CD14-positive monocyte (primary cell): ENCODE data around the gene RABEP2. TPM values are rescaled to one million over a fixed set of nuclear protein-coding genes. Genes with fewer than 3 reads are reported as not detected.

Source experiments
- DNase-seq, 3 donors: peaks; one replicate each; pipeline ENCODE4 v3.0.0-alpha.2; 2011 to 2022
- H2AFZ ChIP-seq: 2 replicates; pipeline ENCODE4 v1.6.0; 2012; ENCODE audit warnings: mild to moderate bottlenecking, low read depth, low read length, inconsistent platforms; ENCODE audit not compliant: insufficient read depth, poor library complexity, severe bottlenecking
- H3K27ac ChIP-seq, 2 donors: 1 replicate in 1 of 2; 2 replicates in 1 of 2; pipeline ENCODE4 v1.5.1; 2012 to 2013; ENCODE audit warnings: low read length in 2 of 2, control low read depth in 1 of 2, inconsistent platforms in 1 of 2, low read depth in 1 of 2, mild to moderate bottlenecking in 1 of 2
- H3K27me3 ChIP-seq, 2 donors: one replicate each; pipeline versions ENCODE4 v1.6.0 to v1.6.1; 2011 to 2013; ENCODE audit warnings: low read length in 2 of 2; ENCODE audit not compliant: control insufficient read depth in 2 of 2, insufficient read depth in 2 of 2
- H3K36me3 ChIP-seq, 2 donors: replicated peaks in 1 of 2; 1 replicate in 1 of 2; 2 replicates in 1 of 2; pipeline versions ENCODE4 v1.5.1 to v1.6.1; 2012 to 2013; ENCODE audit warnings: low read length in 2 of 2, control low read depth in 1 of 2, inconsistent platforms in 1 of 2, mild to moderate bottlenecking in 1 of 2; ENCODE audit not compliant: insufficient read depth in 2 of 2, control insufficient read depth in 1 of 2
- H3K4me1 ChIP-seq, 2 donors: 1 replicate in 1 of 2; 2 replicates in 1 of 2; pipeline versions ENCODE4 v1.5.1 to v1.6.1; 2012 to 2013; ENCODE audit warnings: low read length in 2 of 2, control low read depth in 1 of 2, inconsistent platforms in 1 of 2, mild to moderate bottlenecking in 1 of 2, moderate library complexity in 1 of 2; ENCODE audit not compliant: insufficient read depth in 2 of 2, control insufficient read depth in 1 of 2
- H3K4me2 ChIP-seq: replicated peaks from 2 replicates; pipeline ENCODE3; 2012; ENCODE audit warnings: low read length, moderate library complexity, mild to moderate bottlenecking; ENCODE audit not compliant: poor library complexity, severe bottlenecking; ENCODE audit errors: extremely low read depth
- H3K4me3 ChIP-seq, 3 experiments: fragments of 200-600 bp in 1 of 3; sonication (generic) in 1 of 3; replicated peaks in 1 of 3; 1 replicate in 2 of 3; 2 replicates in 1 of 3; pipeline ENCODE4 v1.5.1; 2011 to 2013; ENCODE audit warnings: low read length in 3 of 3, mild to moderate bottlenecking in 3 of 3, control low read depth in 2 of 3, low read depth in 2 of 3, inconsistent platforms in 1 of 3, moderate library complexity in 1 of 3
- H3K79me2 ChIP-seq: 2 replicates; pipeline ENCODE4 v1.6.0; 2012; ENCODE audit warnings: mild to moderate bottlenecking, control low read depth, inconsistent platforms, low read length, moderate library complexity; ENCODE audit not compliant: insufficient read depth
- H3K9ac ChIP-seq: 2 replicates; pipeline ENCODE4 v1.6.0; 2017; ENCODE audit warnings: low read length, mild to moderate bottlenecking; ENCODE audit not compliant: insufficient read depth, poor library complexity, severe bottlenecking
- H3K9me3 ChIP-seq, 2 donors: replicated peaks in 1 of 2; 1 replicate in 1 of 2; 2 replicates in 1 of 2; pipeline versions ENCODE4 v1.5.1 to v1.6.1; 2012 to 2013; ENCODE audit warnings: low read length in 2 of 2, control low read depth in 1 of 2; ENCODE audit not compliant: control insufficient read depth in 1 of 2, insufficient read depth in 1 of 2
- H4K20me1 ChIP-seq: 2 replicates; pipeline ENCODE4 v1.6.0; 2012; ENCODE audit warnings: mild to moderate bottlenecking, low read length, control low read depth, moderate library complexity; ENCODE audit not compliant: insufficient read depth
- H3K27ac Mint-ChIP-seq, 7 donors: one replicate each; pipeline ENCODE4 v1.8.0; 2020; ENCODE audit warnings: mild to moderate bottlenecking in 7 of 7, mixed read lengths in 7 of 7, moderate library complexity in 6 of 7, inconsistent platforms in 2 of 7
- H3K27me3 Mint-ChIP-seq, 3 donors: one replicate each; pipeline ENCODE4 v1.8.0; 2021 to 2022; ENCODE audit warnings: low read depth in 3 of 3, mild to moderate bottlenecking in 3 of 3, mixed read lengths in 3 of 3, moderate library complexity in 3 of 3, inconsistent platforms in 1 of 3
- H3K36me3 Mint-ChIP-seq, 2 donors: one replicate each; pipeline ENCODE4 v1.8.0; 2020; ENCODE audit warnings: mixed read lengths in 2 of 2, inconsistent platforms in 1 of 2, mild to moderate bottlenecking in 1 of 2
- H3K4me1 Mint-ChIP-seq: one replicate; pipeline ENCODE4 v1.8.0; 2020; ENCODE audit warnings: mild to moderate bottlenecking, mixed read lengths
- H3K4me3 Mint-ChIP-seq, 2 donors: one replicate each; pipeline ENCODE4 v1.8.0; 2020; ENCODE audit warnings: mild to moderate bottlenecking in 2 of 2, mixed read lengths in 2 of 2, moderate library complexity in 1 of 2
- H3K9me3 Mint-ChIP-seq, 7 donors: one replicate each; pipeline ENCODE4 v1.8.0; 2020 to 2022; ENCODE audit warnings: mixed read lengths in 7 of 7, mild to moderate bottlenecking in 6 of 7, moderate library complexity in 6 of 7, inconsistent platforms in 2 of 7
- CTCF ChIP-seq: fragments of 200-600 bp; IDR thresholded peaks from one replicate; pipeline ENCODE4 v1.8.0; 2022; ENCODE audit warnings: antibody characterized with exemption, mild to moderate bottlenecking
- WGBS: methylation state at CpG from one replicate; pipeline ENCODE4 v1.1.5; 2013; ENCODE audit warnings: missing lambda C conversion rate; ENCODE audit not compliant: insufficient coverage; 5-methylcytosine and 5-hydroxymethylcytosine counted together
- intact Hi-C, 2 donors: fragments of 100-400 bp; cut with micrococcal nuclease; formaldehyde crosslinking; loops; one replicate each; pipeline versions ENCODE4 v1.15.0 to v1.15.1; 2023
- polyA plus RNA-seq, 3 donors: library from polyadenylated mRNA; depleted of rRNA in 1 of 3; unstranded in 2 of 3; stranded (reverse) in 1 of 3; fragments of 300-500 nt in 2 of 3; fragments of >200 nt in 1 of 3; fragmentation: Illumina TruSeq in 2 of 3; gene quantifications; 1 replicate in 2 of 3; 2 replicates in 1 of 3; pipeline ENCODE4 v1.2.3, GENCODE V29; 2012 to 2021

RABEP2 gene
- polyA plus RNA-seq, 3 donors, result 1.9 to 21.6 (median 2.5) TPM

GRCh38 chr16:28923652-28924398 lies 1.2 kb downstream of the RABEP2 start:
- intact Hi-C loops, result loop anchor here in 1 of 2 donors (10.0 kb wide), 2 partner anchors 79 to 369 kb away; partner anchors contain the start of genes SGF29 and TUFM
- peaks cover 18 to 33% of the 10 kb centered on the region in 2 donors for H3K36me3 Mint-ChIP-seq
- Histone ChIP-seq H3K4me3 (peak overlapping the region in 1 of 3 experiments; percentile 96), H3K27ac (no peak overlapping the region), H3K79me2 (peaks cover 8% of the 10 kb centered on the region), H3K9ac (no peak overlapping the region), H3K9me3 (no peaks in the 10 kb centered on the region), H3K27me3 (no peaks in the 10 kb centered on the region), H2AFZ (no peak overlapping the region), H4K20me1 (peaks cover 10% of the 10 kb centered on the region), H3K4me2 (peak overlapping the region; percentile 95), H3K36me3 (peaks cover 12 to 18% of the 10 kb centered on the region in 2 donors), H3K4me1 (peaks cover 11 to 17% of the 10 kb centered on the region in 2 donors)
- peak overlapping the region in 1 of 2 donors; percentile 94 for H3K4me3 Mint-ChIP-seq
- peak overlapping the region in 6 of 7 donors; percentile 55 to 94 (median 79) for H3K27ac Mint-ChIP-seq
- no peak for TF ChIP-seq CTCF
- WGBS, result 60% methylated on average over 11 of the region's 13 CpGs
- no peaks in the 10 kb centered on the region for H3K9me3 Mint-ChIP-seq
- H3K4me1 Mint-ChIP-seq, result peaks cover 18% of the 10 kb centered on the region
- H3K27me3 Mint-ChIP-seq, result peaks cover 0 to 7% (median 0%) of the 10 kb centered on the region in 3 donors
- DNase-seq, result no peak

- Histone ChIP-seq H3K79me2 (peaks cover 8% of the 10 kb centered on the region), H3K27ac (no peak overlapping the region), H3K36me3 (peaks cover 16 to 23% of the 10 kb centered on the region in 2 donors), H3K9ac (no peak overlapping the region), H3K4me2 (no peak overlapping the region), H4K20me1 (peaks cover 10% of the 10 kb centered on the region), H3K4me3 (no peak overlapping the region), H3K27me3 (no peaks in the 10 kb centered on the region), H3K9me3 (no peaks in the 10 kb centered on the region), H2AFZ (no peak overlapping the region), H3K4me1 (peaks cover 11 to 17% of the 10 kb centered on the region in 2 donors)
- Mint-ChIP-seq H3K9me3 (no peaks in the 10 kb centered on the region), H3K27ac (no peak overlapping the region), H3K36me3 (peaks cover 21 to 37% of the 10 kb centered on the region in 2 donors), H3K4me1 (peaks cover 18% of the 10 kb centered on the region), H3K27me3 (peaks cover 0 to 7% (median 0%) of the 10 kb centered on the region in 3 donors), H3K4me3 (no peak overlapping the region)
- no peak for TF ChIP-seq CTCF
- no peak for DNase-seq
- no CpG with 5 or more reads among the region's 3 CpGs for WGBS
- intact Hi-C loops, result loop anchor here in 1 of 2 donors (10.0 kb wide), 2 partner anchors 78 to 368 kb away; partner anchors contain the start of genes SGF29 and TUFM
Measured at GRCh38 chr16:28923231-28923587, 1.8 kb downstream of the RABEP2 start.
